ENCODE data around the gene ANXA4.

DNA sequence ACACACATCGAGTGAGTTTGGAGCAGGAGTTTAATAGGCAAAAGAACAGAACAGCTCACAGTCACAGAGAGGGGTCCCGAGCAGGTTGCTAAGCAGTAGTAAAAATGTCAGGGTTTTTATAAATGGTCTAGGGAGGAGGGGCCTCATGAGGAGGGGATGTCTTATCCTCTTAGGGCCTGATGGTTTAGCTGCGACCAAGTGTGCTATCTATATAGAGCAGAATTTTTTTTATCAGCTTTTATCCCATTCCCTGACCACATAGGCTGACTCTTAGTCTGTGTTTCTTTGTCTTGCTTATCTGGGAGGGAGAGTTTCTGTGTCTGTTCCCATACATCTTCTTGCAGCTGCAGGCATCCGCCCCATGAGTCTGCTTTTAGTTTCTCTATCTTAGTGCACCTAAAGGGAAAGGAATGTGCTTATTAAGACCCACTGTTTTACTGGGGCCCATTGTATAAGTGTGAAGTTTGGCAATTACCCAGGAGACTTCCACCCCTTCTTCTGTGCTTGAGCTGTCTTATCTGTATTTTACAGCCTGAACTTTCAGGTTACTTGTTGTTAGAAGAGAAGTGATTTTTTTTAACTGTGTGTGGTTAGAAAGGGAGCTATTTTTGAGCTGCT, 57.1 kb downstream of the ANXA4 start:
- no peak for TF ChIP-seq POLR2A (IDR thresholded peaks at IDR 0.05)
- TF ChIP-seq, protein P1, sequence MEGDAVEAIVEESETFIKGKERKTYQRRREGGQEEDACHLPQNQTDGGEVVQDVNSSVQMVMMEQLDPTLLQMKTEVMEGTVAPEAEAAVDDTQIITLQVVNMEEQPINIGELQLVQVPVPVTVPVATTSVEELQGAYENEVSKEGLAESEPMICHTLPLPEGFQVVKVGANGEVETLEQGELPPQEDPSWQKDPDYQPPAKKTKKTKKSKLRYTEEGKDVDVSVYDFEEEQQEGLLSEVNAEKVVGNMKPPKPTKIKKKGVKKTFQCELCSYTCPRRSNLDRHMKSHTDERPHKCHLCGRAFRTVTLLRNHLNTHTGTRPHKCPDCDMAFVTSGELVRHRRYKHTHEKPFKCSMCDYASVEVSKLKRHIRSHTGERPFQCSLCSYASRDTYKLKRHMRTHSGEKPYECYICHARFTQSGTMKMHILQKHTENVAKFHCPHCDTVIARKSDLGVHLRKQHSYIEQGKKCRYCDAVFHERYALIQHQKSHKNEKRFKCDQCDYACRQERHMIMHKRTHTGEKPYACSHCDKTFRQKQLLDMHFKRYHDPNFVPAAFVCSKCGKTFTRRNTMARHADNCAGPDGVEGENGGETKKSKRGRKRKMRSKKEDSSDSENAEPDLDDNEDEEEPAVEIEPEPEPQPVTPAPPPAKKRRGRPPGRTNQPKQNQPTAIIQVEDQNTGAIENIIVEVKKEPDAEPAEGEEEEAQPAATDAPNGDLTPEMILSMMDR (IDR thresholded peaks at IDR 0.05), result no peak

Measured in thyroid gland (tissue), 4 donors.